22Rv1 (cell line): ENCODE results near the gene CDKN2D.
"Not testable (repeated sequence)": the region's sequence is repeated elsewhere in the genome, so short reads cannot be mapped to it uniquely, and the experiment has no call there.

Source experiments
- H3K27ac ChIP-seq: fragments of 450-650 bp; 2 replicates; pipeline ENCODE4 v1.5.1; 2017
- ZFX ChIP-seq: fragments of 450-650 bp; IDR thresholded peaks from 2 replicates; pipeline ENCODE4 v1.6.1; 2017; ENCODE audit warnings: antibody characterized with exemption, borderline replicate concordance
- TF ChIP-seq, protein P1 (sequence below): fragments of 450-650 bp; IDR thresholded peaks from 2 replicates; pipeline ENCODE4 v1.5.1; 2017; ENCODE audit warnings: mild to moderate bottlenecking

Gene CDKN2D

DNA sequence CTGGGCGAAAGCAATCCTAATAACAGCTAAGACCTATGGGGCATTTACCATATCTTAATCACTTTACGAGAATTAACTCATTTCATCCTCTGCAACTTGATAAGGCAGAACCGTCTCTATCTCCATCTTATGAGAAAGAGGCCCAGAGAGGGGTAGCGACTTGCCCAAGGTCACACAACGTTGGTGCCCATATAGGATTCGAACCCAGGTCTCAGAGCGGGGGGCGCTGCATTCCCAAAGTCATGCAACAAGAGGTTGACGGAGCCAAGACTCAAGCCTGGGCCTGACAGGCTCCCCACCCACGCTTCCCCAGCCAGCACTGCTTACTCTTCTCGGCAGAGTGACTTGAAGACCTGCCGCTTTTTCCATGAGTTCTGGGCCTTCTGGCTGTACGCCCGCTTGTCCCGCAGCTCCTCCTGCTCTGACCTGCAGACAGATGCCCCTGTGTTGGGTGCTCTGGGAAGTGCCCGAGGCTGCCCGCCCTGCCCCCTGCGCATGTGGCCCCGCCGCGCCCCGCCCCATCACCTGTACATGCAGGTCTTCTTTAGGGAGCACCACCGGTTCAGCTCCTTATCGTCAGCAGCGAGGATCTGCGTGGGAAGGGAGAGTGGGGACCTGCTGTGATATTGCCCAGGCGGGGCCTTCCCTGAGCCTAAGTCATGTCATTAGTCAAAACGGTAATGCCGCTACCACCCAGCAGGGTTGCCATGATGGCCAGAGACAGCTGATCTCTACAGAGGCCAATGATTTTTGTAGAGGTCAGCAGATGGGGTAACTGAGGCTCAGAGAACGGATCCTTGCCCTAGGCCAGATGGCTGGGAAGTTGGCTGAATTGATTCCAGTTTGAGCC lies 13.8 kb downstream of the CDKN2D start:
- H3K27ac ChIP-seq: peak overlapping the region; percentile 30
- TF ChIP-seq ZFX: no peak
- TF ChIP-seq, protein P1, sequence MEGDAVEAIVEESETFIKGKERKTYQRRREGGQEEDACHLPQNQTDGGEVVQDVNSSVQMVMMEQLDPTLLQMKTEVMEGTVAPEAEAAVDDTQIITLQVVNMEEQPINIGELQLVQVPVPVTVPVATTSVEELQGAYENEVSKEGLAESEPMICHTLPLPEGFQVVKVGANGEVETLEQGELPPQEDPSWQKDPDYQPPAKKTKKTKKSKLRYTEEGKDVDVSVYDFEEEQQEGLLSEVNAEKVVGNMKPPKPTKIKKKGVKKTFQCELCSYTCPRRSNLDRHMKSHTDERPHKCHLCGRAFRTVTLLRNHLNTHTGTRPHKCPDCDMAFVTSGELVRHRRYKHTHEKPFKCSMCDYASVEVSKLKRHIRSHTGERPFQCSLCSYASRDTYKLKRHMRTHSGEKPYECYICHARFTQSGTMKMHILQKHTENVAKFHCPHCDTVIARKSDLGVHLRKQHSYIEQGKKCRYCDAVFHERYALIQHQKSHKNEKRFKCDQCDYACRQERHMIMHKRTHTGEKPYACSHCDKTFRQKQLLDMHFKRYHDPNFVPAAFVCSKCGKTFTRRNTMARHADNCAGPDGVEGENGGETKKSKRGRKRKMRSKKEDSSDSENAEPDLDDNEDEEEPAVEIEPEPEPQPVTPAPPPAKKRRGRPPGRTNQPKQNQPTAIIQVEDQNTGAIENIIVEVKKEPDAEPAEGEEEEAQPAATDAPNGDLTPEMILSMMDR: no peak

DNA sequence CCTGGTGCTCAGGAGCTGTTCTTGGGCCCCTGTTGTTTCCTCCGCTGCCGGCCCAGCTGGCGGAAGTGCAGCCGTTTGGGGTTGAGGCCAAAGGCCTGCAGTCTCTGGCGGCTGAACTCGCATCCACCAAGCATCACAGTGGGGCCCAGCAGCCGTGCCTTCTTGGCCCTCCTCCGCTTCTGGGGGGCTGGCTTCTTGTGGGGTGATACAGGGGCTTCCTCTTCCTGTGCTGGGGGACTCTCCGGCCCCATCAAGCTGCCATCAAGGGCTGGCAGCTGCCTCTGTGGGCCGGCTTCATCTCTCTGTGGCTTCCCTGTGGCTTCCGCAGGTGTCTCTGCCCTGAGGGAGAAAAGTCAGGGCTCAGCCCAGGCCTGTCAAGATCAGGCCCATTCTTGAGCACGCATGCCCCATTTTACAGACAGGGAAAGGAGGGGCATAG lies 14.8 kb downstream of the CDKN2D start:
- TF ChIP-seq, protein P1: no peak
- TF ChIP-seq ZFX: no peak
- H3K27ac ChIP-seq: peak overlapping the region; percentile 30

DNA sequence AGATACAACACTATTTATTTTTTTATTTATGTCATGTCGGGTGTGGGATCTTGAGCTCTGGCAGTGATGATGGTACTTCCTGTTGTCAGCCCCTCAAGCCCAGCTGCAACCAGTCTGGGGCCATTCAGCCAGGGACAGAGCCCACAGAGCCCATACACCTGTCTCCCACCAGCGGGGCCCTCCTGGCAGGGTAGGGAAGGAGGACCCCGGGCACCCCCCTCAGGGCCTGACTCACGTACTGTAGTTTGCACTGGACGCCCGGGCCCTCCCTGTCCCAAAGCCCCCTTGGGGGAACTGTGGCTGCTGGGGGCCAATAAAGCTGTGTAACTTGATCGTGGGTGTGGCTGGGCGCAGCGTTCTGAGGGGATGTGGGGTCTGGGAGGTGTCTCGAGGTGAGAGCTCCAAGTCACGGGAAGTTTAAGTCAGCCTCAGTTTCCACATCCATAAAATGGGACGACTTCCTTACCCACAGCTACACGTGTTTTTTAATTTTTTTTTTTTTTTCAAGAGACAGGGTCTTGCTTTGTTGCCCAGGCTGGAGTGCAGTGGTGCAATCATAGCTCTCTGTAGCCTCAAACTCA lies 15.6 kb downstream of the CDKN2D start:
- no peak for TF ChIP-seq ZFX
- TF ChIP-seq, protein P1: no peak

DNA sequence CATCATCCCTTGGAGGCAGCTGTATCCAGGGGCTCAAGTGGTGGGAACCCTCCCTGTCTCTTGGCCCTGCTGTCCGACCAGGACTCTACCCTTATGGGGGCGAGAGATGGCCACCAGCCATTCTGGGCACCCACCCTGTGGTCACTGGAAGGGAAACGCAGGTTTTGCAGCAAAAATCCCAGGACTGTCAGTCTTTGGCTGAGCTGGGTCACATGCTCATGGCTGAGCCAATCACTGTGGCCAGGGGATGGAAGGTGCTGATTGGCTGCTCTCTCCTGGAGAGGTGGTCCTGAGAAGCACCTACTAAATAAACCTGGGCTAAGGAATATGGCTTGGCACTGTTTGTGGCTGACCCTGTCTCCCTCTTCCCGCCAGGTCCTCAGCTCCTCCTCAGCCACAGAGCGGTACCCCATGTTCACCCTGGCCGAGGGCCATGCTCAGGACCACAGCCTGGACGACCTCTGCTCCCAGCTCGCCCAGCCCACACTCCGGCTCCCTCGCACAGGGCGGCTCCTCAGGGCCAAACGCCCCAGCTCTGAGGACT lies 16.2 kb downstream of the CDKN2D start:
- no peak for TF ChIP-seq ZFX
- TF ChIP-seq, protein P1: no peak
- H3K27ac ChIP-seq: peak overlapping the region; percentile 30; the same call in 1 of the 2 replicates

More for the DNA sequence above, 15.6 kb downstream of the CDKN2D start:
- H3K27ac ChIP-seq: peak overlapping the region; percentile 30

DNA sequence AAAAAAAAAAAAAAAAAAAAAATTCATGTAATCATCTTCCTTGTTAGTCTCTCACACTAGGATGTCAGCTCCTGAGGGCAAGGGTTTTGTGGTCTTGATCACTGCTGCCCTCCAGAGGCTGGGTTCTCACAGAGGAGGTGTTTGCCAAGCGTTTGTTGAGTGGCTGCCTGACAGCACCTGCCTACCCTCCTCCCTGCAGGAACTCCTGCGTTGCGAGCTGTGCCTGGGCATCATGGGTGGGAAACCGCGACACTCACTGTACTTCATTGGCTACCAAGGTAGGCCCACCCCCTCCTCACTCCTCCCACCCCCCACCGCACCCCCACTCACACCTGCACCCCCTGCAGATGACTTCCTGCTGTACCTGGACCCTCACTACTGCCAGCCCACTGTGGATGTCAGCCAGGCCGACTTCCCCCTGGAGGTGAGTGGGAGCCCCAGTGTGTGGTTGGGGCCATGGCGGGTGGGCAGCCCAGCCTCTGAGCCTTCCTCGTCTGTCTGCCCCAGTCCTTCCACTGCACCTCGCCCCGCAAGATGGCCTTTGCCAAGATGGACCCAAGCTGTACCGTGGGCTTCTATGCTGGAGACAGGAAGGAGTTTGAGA lies 17.0 kb downstream of the CDKN2D start:
- H3K27ac ChIP-seq: peak overlapping the region; percentile 30; the same call in 1 of the 2 replicates
- no peak for TF ChIP-seq ZFX
- TF ChIP-seq, protein P1: peak; percentile 34

DNA sequence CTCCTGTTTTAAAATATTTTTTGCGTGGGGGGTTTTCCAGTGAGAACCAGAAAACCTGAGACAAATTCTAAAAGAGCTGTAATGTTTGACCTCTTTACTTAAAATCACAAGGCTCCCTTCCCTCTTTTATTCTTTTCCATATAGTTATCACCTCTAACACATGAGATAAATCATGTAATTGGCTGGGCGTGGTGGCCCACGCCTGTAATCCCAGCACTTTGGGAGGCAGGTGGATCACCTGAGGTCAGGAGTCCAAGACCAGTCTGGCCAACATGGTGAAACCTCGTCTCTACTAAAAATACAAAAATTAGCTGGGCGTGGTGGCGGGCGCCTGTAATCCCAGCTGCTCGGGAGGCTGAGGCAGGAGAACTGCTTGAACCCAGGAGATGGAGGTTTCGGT lies 17.8 kb downstream of the CDKN2D start:
- H3K27ac ChIP-seq: not testable (repeated sequence)

DNA sequence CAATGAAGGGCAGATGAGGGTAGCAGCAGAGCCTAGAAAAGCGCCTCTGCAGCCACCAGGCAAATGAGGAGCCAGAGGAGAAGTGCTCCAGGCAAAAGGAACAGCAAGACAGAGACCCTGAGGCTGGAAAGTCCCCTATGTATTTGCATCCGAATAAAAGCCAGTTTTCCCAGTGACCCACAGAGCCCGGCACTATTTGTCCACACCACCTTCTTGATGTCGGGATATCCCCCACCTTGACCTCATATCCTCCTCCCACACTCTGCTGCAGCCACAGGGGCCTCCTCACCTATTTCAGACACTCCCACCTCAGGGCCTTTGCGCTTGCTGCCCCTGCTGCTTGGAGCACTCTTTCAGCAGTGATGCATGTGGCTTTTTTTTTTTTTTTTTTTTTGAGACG lies 18.4 kb downstream of the CDKN2D start:
- no peak overlapping the region for H3K27ac ChIP-seq
- TF ChIP-seq, protein P1: no peak
- TF ChIP-seq ZFX: no peak
